NB4 (cell line): Measurements from ENCODE around the gene ATP2A3.

ENCODE experiments used
- DNase-seq: peaks from one replicate; pipeline ENCODE4 v3.0.0; 2010; ENCODE audit warnings: low read depth
- H3K4me3 ChIP-seq: one replicate; pipeline ENCODE4 v1.5.1; 2011; ENCODE audit warnings: mild to moderate bottlenecking, low read depth, low read length, moderate library complexity
- CTCF ChIP-seq: IDR thresholded peaks from one replicate; pipeline ENCODE4 v1.5.1; 2012; ENCODE audit warnings: low read depth, low read length
- MAX ChIP-seq: IDR thresholded peaks from 2 replicates; pipeline ENCODE4 v1.6.1; 2011; ENCODE audit warnings: low read depth, low read length
- MYC ChIP-seq: IDR thresholded peaks from 2 replicates; pipeline ENCODE4 v1.6.1; 2011; ENCODE audit warnings: low read depth, low read length
- POLR2A ChIP-seq: IDR thresholded peaks from 2 replicates; pipeline ENCODE4 v1.6.1; 2011; ENCODE audit warnings: mild to moderate bottlenecking; ENCODE audit not compliant: insufficient read length; ENCODE audit errors: extremely low read depth

The ATP2A3 gene

GRCh38 chr17:3884188-3884587 is 80.0 kb downstream of the ATP2A3 start:
- H3K4me3 ChIP-seq = no peak overlapping the region
- TF ChIP-seq CTCF = no peak
- TF ChIP-seq MYC = no peak
- no peak for TF ChIP-seq POLR2A
- TF ChIP-seq MAX = no peak
- no peak for DNase-seq

- TF ChIP-seq MYC (no peak), MAX (no peak), POLR2A (no peak), CTCF (no peak)
- no peak overlapping the region for H3K4me3 ChIP-seq
- DNase-seq = no peak
Measured at GRCh38 chr17:3882276-3882675, 82.0 kb downstream of the ATP2A3 start.

GRCh38 chr17:3880983-3881382 is 83.3 kb downstream of the ATP2A3 start:
- no peak for TF ChIP-seq POLR2A
- TF ChIP-seq MYC = no peak
- TF ChIP-seq CTCF = no peak
- no peak for TF ChIP-seq MAX

GRCh38 chr17:3879591-3880417 is 84.4 kb downstream of the ATP2A3 start:
- no peak overlapping the region for H3K4me3 ChIP-seq
- DNase-seq = no peak
- no peak for TF ChIP-seq MAX
- TF ChIP-seq MYC = no peak
- TF ChIP-seq CTCF = no peak
- no peak for TF ChIP-seq POLR2A

More at GRCh38 chr17:3880983-3881382, 83.3 kb downstream of the ATP2A3 start:
- H3K4me3 ChIP-seq = no peak overlapping the region
- no peak for DNase-seq

- no peak for TF ChIP-seq MYC
- no peak for TF ChIP-seq MAX
- no peak for TF ChIP-seq POLR2A
- no peak for TF ChIP-seq CTCF
- no peak for DNase-seq
- H3K4me3 ChIP-seq = no peak overlapping the region
Measured at GRCh38 chr17:3879186-3879585, 85.1 kb downstream of the ATP2A3 start.
